HG02973 (cell line): ENCODE data around the gene ICAM1.
A peak's percentile ranks its signal among the peaks of the same experiment; 100 is the strongest.
"Not testable (repeated sequence)": the region's sequence is repeated elsewhere in the genome, so short reads cannot be mapped to it uniquely, and the experiment has no call there.

Experiments used
- ATAC-seq: cut with Tn5 transposase; IDR thresholded peaks from one replicate; pipeline ENCODE4 v1.9.1; 2021; ENCODE audit warnings: moderate library complexity; ENCODE audit not compliant: unreplicated experiment

Gene ICAM1

GRCh38 chr19:10241826-10242449, 29.0 kb upstream of the ICAM1 start:
- not testable (repeated sequence) for ATAC-seq

- ATAC-seq: no peak
These were observed 27.3 kb upstream of the ICAM1 start for GRCh38 chr19:10243606-10244005.

- no peak for ATAC-seq
These were observed 25.6 kb upstream of the ICAM1 start for GRCh38 chr19:10245189-10245939.

- no peak for ATAC-seq
These were observed 24.4 kb upstream of the ICAM1 start for GRCh38 chr19:10246511-10246910.

- peak; percentile 87 for ATAC-seq
These were observed 18.9 kb upstream of the ICAM1 start, which contains the start of gene MRPL4 for GRCh38 chr19:10251792-10252694. Gene MRPL4 (plus strand): TSS chr19:10252214. CDS start chr19:10252254, 40 bp downstream.

- no peak for ATAC-seq
These were observed 18.2 kb upstream of the ICAM1 start for GRCh38 chr19:10252707-10253106.

- ATAC-seq: no peak
These were observed 16.7 kb upstream of the ICAM1 start for GRCh38 chr19:10254244-10254643.

GRCh38 chr19:10255358-10255757, 15.6 kb upstream of the ICAM1 start:
- ATAC-seq: no peak

GRCh38 chr19:10256551-10256950, 14.4 kb upstream of the ICAM1 start:
- ATAC-seq: no peak

GRCh38 chr19:10256970-10257615, 13.8 kb upstream of the ICAM1 start:
- no peak for ATAC-seq

GRCh38 chr19:10258080-10258710, 12.7 kb upstream of the ICAM1 start:
- no peak for ATAC-seq

GRCh38 chr19:10259162-10259905, 11.6 kb upstream of the ICAM1 start:
- ATAC-seq: no peak

- no peak for ATAC-seq
These were observed 10.8 kb upstream of the ICAM1 start for GRCh38 chr19:10260141-10260584.

GRCh38 chr19:10262771-10263170, 8.1 kb upstream of the ICAM1 start:
- no peak for ATAC-seq

- no peak for ATAC-seq
These were observed 4.2 kb upstream of the ICAM1 start for GRCh38 chr19:10266706-10267105.

GRCh38 chr19:10268071-10268470, 2.8 kb upstream of the ICAM1 start:
- ATAC-seq: no peak

- peak; percentile 34 for ATAC-seq
These were observed 1.4 kb upstream of the ICAM1 start for GRCh38 chr19:10269333-10270179.

- peak; percentile 39 for ATAC-seq
These were observed 722 bp upstream of the ICAM1 start for GRCh38 chr19:10270180-10270615.
